HuH-7 (cell line): ENCODE results near the gene RPS13.
"Not testable (repeated sequence)": the region's sequence is repeated elsewhere in the genome, so short reads cannot be mapped to it uniquely, and the experiment has no call there.

Source experiments
- DNase-seq: peaks from one replicate; pipeline ENCODE4 v3.0.0; 2011; ENCODE audit warnings: low spot score

The RPS13 gene

DNA sequence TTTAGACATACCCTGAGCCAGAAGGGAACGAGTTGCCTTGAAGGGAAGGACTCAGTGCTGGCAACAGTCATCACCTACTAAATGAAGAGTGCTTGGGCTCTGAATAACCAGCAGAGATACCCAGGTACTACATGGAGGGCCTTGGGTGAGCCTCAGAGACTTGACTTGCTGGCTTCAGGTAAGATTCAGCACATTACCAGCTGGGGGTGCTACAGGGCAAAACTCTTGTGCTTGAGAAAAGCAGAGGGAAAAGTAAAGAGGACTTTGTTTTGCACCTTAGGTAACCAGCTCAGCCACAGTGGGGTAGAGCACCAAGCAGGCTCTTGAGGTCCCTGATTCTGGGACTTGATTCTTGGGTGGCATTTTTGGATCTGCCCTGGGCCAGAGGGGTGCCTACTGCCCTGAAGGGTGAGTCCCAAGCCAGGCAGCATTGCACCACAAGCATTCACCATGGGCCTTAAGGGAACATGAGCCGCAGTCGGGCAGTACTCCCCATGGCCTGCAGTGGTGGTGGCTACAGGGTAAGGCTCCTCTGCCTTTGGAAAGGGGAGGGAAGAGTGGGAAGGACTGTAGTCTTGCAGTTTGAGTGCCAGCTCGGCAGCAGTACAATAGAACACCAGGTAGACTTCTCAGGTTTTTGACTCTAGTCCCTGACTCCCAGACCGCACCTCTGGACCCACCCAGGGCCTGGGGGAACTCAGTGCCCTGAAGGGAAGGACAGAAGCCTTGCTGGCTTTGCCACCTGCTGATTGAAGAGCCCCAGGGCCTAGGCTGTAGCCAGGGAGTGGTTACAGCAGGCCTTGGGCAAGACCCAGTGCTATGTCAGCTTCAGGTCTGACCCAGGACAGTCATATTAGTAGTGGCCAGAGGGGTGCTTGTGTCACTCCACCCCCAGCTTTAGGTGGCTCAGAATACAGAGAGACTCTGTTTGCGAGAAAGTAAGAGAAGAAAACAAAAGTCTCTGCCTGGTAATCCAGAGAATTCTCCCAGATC is 40.5 kb downstream of the RPS13 start:
- no peak for DNase-seq

DNA sequence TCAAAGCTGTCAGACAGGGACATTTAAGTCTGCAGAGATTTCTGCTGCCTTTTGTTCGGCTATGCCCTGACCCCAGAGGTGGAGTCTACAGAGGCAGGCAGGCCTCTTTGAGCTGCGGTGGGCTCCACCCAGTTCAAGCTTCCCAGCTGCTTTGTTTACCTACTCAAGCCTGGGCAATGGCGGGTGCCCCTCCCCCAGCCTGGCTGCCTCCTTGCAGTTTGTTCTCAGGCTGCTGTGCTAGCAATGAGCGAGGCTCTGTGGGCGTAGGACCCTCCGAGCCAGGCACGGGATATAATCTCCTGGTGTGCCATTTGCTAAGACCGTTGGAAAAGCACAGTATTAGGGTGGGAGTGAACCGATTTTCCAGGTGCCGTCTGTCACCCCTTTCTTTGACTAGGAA is 43.4 kb downstream of the RPS13 start:
- DNase-seq: not testable (repeated sequence)

DNA sequence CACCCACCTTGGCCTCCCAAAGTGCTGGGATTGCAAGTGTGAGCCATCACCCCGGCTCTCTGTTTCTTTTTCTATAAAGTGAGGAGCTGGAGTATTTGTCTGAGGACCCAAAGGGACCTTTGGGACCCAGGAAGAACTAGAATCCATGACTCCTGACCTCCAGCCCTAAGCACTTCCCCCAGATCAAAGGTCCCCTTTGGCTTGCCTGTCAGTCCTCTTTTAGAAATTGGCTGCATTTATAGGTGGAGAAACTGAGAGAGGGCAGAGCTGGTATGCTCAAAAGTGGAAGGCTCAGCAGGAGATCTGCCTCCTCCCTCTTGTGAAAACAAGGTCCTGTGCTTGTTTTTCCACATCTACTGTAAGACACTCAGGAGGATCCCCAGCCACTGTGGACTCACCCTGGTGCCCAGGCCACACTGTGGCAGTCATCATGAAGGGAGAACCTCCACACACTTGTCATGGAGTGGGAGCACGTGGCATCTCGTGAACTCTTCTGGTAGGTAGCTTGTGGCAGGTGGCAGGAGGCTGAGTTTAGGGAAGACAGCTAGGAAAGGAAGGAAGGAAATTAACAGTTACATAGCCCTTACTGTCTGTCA is 50.9 kb downstream of the RPS13 start:
- no peak for DNase-seq

DNA sequence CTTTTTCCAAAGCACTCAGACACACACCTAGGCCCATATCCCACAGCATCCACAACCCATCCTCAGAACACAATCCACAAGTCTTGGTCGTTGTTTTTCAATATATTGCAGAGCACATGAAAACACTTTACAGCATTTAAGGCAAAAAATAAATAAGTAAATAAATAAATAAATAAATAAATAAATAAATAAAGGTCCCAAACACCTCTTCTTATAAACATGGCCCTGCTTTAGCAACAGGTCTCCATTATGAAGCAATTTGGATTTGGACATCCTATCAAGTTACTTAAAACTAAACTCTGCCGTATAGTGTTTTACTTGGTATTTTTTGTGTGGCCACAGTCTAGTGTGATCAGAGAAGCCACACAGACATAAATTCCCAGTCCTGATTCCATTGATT is 52.5 kb downstream of the RPS13 start:
- no peak for DNase-seq
